HG03064 (cell line): ENCODE measurements around the gene GRPEL1.

Experiments
- ATAC-seq: cut with Tn5 transposase; IDR thresholded peaks from one replicate; pipeline ENCODE4 v1.9.1; 2021; ENCODE audit warnings: low read depth; ENCODE audit not compliant: unreplicated experiment

GRPEL1 gene

DNA sequence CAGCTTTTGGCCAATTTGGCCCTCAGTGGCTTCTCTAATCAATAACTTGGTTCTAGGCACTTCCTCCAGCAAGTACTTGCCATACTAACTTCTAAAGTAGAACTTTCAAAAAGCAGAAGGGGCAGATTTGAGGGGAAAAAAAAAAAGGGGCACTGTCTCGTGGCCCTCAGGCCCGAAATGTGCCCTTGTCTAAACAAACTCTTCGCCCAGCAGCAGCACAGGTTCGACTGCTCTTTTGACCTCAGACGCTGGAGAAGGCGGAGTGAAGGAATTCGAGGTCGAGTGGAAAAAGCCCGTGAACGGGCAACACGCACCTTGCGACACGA lies 775 bp downstream of the GRPEL1 start:
- ATAC-seq = no peak

DNA sequence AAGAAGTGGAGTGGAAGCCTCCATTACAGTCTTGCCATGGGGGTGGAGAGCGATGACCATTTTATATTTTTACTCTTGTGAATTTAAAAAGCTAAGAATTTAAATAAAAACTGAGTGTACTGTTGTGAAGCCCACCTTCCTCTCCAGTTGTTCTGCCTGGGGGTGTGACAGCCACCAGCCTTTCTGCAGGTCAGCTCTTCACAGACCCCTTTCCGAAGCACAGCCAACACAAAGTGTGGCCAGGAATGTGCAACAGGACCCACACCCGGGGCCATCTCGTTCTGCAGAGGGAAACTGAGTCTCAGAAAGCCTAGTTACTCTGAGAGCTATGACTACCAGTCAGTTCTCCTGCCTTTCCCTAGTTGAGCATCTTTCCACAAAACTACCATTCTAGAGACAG lies 1.4 kb downstream of the GRPEL1 start:
- ATAC-seq = no peak

DNA sequence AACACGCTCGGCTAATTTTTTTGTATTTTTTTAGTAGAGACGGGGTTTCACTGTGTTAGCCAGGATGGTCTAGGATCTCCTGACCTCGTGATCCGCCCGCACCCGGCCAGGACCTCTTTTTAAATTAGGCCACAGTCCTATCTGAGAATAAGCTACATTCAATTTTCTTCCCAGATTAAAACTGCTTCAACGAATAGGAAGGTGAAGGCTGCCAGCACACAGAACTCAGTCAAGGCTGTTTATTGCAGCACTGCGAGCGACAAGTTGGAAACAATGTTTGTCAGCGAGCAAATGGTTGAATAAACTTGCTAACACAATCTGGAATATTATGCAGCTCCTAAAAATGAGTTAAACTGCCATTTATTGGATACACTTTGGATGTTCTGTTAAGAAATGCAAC lies 1.9 kb downstream of the GRPEL1 start:
- ATAC-seq = no peak

DNA sequence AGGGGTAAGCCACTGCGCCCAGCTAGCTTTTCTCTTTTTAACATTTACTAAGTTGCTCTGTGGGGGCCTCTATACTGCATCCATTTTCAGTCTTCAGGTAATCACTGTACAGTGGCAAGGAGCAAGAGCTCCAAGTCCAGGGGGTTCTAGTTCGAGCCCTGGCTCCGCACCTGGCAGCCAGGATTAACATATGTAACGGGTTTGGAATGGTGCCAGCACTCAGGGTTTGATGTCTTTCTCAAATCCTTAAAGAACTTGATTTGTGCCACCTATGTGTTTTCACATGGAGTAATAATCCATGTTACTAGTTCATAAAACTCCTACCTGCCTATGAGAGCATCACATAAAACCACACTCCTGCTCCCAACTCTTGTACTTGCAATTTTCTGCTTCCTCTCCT lies 4.5 kb downstream of the GRPEL1 start:
- ATAC-seq = no peak

DNA sequence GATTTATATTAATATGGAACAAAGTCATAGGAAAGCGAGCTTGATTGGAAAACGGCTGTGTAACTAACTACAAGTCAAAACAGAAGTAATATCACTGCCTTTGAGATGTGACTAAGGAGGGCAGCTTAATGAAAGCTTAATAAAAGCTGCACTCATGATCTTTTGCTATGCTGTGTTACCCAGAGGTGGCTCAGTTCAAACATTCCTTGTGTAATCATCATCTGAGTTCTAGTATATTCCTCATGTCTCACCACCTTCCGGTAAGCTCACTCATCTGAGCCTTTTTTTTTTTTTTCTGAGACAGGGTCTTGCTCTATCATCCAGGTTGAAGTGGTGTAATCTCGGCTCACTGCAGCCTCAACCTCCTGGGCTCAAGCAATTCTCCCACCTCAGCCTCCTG lies 5.0 kb downstream of the GRPEL1 start:
- no peak for ATAC-seq

DNA sequence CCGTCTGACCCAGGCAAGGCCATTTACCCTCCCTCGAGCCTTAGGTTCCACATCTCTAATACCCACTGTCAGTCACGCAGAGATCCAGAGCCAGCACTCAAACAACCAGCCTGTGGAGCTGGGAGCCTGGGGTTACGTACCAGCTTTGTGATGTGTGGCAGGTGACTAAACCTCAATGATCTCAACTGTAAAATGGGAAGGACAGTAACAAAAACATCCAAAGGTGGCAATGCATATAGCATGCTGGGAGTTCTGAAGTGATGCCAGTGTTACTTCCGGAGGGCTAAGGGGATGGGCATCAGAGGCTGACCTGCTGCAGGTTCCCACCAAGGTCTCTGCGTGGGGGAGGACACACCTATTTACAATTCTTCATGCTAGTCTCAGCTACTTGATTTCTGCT lies 6.0 kb downstream of the GRPEL1 start:
- ATAC-seq = no peak

DNA sequence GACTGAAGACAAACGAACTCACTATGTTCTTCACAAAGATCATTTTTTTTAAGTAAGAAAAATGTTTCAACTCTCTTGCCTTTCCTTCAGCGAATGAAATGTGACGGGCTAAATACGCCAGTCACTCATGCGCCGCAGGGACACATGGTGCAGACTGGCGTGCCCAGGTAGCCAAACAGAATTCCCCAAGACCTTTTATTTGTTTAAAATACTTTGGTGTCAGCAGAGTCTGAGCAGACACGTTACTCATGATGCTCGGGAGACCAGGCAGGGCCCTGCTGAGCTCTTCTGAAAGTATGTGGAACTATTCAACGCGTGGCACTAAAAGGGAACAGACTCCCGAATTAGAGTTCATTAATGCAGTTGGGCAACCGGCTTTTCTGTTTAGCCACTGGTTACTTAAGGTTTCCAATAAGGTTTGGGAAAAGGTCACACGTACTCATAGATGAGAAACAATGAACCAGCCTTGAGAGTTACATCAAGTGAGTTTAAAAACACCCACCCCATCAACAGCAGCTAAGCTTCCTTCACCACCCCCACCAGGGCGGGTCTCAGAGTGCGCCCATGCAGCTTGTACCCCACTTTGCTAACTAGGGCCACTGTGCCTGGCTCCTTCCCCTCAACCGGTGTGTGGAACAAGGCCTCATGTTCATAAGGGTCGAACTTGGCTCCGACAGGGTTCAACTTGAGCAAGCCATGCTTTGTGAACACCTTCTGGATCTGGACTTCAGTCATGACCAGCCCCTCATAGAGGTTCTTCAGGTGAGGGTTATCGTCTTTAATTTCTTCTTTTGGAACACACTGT lies 7.3 kb downstream of the GRPEL1 start:
- ATAC-seq = no peak

DNA sequence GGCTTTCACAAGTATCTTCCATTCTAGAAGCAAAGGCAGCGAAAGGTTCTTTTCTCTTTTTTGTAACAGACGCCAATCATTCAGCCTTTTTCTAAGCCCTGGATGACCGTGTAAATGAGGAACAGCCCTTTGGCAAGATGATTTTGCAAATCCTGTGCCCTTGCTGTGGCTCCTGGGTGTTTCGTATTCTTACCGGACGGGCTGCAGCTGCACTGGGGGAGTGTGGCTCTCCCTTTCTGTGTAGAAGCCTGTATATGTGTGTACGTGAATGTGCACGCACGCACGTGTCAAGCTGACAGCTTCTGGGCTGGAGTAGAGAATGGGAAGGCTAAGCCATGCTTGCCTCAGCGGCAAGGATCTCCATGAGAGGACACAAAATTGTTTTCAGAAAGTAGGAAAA lies 8.2 kb downstream of the GRPEL1 start:
- ATAC-seq = no peak

DNA sequence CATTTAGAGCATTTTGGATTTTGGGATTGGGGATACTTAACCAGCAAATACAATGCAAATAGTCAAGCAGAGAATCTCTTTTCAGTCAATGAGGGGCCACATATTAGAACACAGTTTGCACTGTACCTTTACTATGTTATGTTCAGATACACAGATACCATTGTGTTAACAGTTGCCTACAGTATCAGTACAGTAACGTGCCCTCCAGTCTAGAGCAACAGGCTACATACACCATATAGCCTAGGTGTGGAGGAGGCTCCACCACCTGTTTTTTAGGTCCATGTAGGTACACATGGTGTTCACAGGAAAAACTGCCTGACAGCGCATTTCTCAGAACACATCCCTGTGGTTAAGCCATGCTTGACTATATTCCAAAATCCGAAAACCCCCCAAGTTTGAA lies 9.1 kb downstream of the GRPEL1 start:
- no peak for ATAC-seq

DNA sequence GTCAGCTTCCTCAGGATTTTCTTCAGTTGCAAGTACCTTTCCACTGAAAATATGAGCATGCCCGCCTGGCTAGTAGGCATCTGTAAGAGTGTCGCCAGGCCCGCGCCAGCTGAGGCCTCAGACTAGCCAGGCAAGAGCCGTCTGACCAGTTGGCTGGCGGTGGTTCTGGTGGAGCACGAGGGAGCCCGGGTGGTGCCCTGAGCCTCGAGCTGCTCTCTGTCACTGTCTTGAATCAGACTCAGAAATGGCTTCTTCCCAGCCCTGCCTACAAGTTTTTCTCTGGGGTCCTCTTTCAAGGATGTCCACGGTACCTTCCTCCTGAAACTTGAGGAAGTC lies 11.9 kb downstream of the GRPEL1 start:
- ATAC-seq = no peak

DNA sequence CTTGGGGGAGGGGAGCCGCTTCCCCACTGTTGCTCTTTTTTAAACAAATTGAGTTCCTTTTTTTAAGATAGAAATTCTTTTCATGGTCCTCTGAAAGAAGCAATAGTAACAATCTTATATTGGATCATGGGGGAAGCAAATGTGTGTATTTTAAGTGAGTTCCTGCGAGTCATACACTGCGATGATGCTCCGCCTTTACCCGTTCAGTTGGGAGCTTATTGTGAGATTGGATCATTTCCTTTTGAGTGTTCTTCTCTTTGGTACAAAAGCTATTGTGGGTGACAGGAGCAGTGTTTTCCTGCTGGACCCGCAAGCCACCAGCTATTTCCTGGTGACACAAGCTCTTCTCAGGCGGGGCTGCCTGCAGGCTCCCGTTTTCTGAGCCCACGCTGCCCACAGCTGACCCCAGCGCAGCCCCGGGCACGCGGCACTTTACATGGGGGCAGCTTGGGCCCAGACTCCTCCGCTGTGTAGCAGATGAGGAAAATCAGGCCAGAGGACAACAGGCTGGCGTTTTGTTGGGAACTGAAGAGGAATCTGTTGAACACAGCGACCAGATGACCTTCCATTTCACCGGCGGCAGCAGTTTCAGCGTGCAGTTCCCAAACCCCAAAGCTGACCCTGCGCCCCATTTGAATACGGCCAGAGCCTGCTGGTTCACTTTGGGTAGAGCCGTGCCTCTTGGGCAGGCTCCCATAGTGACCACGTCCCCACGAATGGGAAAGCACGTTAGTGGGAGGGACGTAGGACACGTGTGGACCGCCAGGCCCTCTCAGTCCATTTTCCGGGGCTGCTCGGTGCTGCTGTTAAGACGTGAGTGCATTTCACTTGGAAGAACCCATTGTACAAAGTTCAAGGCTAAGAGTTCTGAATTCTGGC lies 12.5 kb downstream of the GRPEL1 start:
- no peak for ATAC-seq

DNA sequence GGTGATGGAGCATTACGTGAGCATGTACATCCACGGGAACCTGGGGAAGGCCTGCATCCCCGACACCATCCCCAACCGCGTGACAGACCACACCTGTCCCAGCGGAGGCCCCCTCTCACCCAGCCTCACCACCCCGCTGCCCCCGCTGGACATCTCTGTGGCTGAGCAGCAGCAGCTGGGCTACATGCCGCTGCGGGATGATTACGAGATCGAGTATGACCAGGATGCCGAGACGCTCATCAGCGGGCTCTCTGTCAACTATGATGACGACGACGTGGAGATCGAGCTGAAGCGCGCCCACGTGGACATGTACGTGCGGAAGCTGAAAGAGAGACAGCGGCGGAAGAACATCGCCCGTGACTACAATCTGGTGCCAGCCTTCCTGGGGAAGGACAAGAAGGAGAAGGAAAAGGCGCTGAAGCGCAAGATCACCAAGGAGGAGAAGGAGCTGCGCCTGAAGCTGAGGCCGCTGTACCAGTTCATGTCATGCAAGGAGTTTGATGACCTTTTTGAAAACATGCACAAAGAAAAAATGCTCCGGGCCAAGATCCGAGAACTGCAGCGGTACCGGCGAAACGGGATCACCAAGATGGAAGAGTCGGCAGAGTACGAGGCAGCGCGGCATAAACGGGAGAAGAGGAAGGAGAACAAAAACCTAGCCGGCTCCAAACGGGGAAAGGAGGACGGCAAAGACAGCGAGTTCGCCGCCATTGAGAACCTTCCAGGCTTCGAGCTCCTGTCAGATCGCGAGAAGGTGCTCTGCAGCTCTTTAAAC lies 13.6 kb downstream of the GRPEL1 start:
- ATAC-seq = no peak

DNA sequence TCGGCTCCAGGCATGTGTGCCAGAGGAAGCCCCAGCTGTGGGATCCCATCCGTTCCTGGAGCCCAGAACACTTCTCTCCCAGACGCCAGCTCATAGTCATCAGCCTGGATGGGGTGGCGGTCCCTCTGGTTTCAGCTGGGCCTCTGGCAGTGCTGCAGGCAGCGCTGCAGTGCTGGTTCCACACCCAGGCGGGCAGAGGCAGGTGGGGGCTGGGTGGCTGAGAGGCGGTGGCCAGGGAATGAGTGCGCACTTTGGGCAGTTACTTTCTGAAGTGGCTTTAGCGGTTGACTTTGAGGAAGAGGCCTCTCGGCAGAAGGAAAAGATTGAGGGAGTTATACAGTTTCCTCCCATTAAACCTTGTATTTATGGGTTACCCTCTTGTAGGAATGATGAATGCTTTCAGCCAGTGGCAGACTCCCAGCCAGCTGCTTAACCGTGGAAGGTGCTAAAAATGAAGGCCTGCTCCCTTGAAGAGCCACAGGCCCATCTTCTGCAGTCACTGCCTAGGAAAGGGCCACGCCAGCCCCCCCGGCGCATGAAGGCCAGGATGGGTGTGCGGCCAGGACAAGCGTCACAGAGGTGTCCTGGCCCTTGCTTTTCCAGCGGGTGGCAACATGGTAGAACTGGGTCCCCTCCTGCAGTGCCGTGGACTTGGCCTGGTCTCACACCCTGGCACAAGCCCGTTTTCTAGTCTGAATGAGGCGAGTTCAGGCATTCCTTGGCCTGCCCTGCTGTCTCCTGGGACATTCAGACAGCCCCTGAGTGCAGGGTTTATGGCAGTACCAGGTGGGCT lies 14.7 kb downstream of the GRPEL1 start:
- ATAC-seq = no peak

DNA sequence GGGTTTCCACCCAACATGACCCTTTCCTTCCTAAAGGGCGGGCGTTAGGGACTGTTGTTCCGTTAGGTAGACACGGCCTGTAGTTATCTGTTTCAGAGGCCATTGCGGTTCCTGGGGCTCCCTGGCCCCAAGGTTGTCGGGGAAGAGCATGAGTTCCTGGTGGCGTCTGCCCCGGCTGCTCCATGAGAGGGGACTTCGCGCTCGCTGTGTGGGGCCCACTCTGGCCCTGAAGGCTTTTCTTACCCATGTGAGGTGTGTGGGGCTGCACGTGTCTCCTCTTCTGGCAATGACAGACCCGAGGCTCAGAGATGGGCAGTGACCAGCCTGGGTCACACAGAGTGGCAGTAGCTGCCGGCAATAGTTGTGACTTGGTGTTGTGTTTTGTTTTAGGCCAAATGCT lies 15.6 kb downstream of the GRPEL1 start:
- no peak for ATAC-seq

DNA sequence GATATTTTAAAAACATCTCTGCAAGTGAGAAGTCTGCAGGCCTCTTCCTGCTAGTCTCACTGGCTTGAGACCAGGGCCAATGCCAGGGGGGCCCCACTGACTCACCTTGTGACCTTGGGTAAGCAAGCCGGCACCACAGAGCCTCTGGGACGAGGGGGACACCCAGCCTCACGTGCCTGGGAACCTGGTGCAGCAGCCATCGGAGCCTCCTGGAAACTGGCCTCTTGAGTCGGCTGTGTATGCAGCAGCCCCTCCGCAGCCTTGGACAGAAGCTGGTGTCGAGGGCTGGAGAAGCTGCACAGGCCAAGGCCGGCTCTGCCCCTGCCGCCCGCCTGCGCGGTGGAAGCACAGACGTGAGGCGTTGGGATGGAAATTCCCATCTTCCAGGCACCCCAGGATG lies 16.0 kb downstream of the GRPEL1 start:
- ATAC-seq = no peak

DNA sequence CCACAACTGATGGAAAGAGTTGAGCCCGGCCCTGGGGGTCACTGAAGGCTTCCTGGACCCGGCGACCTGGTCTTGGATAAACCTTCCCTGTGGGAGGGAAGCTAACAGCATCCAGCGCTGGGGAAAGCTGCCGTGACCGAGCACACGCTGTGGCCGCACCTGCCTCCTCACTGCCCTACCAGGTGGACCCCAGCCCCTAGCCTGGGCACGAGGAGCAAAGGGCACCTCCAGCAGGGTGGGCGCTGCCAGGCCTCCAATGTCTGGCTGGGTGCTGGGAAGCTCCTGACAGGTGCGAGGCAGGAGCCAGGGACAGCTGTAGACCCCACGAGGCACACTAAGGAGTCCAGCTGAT lies 16.7 kb downstream of the GRPEL1 start:
- no peak for ATAC-seq

DNA sequence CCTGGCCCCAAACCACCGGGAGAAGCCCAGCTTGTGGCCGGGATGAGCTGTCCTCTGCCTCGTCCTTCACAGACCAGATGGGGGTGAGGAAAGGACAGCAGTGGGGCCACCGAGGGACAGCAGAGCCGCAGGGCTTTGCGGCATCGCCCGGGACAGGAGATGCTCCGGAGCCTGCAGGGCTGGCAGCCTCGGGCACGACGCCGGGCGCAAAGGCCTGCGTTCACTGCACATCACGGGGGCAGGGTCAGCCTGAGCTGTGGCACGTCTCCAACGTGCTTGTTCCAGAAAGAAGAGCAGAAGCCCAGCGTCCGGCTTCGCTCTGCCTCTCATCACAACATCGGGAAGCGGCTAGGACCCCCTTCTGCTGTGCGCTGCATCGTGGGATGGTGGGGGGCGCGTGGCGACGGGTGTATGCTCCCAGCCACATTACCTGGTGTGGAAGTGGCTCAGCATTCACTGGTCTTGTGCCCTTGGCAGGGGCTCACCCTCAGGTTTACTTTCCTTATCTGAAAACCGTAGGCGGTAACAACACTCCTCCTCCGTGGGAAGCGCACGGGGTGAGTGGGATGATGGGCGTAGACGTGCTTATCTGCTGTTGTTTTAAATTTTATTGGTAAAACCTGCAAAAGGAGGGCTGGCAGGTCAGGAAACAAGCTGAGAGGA lies 17.3 kb downstream of the GRPEL1 start:
- ATAC-seq = no peak

DNA sequence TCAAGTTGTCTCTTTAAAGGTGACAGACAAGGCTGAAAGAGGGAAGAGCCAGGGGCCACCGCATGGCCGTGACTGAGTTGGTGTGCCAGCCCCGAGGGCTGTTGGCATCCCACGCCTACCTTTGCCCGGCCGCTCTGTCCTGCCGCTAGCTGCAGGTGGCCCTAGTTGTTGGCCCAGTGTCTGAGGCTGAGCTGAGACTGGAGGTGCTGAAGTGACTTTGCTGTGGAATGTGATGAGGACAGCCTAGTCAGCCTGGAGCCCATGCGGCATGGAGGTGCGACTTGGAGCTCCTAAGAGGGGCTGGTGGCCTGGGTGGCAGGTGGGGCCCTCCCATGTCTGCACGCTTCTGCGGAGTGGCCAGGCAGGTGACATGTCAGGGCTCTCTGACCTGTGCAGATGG lies 18.1 kb downstream of the GRPEL1 start:
- no peak for ATAC-seq

DNA sequence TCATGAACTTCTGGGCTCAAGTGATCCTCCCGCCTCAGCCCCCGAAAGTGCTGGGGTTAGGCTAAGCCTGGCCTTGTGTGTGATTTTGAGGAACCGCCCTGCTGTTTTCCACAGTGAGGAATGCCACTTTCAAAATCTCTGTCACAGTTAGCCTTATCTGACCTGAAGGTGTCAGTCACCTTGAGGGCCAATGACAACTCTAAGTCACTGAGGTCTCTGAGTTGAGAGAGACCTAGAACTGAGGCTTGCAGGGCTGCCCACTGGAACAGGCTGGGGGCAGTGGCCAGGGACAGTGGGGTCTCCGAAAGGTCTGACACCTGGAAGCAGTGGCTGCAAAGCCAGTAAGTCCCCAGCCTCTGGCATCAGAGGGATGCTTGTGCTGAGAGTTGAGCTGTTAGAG lies 18.6 kb downstream of the GRPEL1 start:
- no peak for ATAC-seq

DNA sequence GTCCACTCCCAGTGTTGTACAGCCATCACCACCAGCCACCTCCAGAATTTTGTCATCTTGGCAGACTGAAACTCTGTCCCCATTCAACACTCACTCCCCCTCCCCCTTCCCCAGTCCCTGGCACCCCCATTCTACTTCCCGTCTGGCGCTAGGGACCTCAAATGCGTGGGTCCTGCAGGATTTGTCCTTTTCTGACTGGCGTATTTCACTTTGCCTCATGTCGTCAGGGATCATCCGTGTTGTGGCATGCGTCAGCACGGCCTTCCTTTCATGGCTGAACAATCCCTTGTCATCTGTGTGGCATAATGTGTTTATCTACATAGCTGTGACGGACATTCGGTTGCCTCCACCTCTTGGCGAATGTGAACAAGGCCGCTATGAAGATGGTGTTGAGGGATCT lies 19.2 kb downstream of the GRPEL1 start:
- ATAC-seq = no peak
